Stimulated activated CD8-positive, alpha-beta memory T cell treated with anti-CD3 and anti-CD28 coated beads, Interleukin-7, amount 100 ng/mL, for 1 hour (primary cell): ENCODE data around the gene PLK5.
"Not testable (repeated sequence)": the region's sequence is repeated elsewhere in the genome, so short reads cannot be mapped to it uniquely, and the experiment has no call there.

Source experiments
- DNase-seq, 2 donors: peaks; one replicate each; pipeline ENCODE4 v3.0.0-alpha.2; 2020; ENCODE audit warnings: low read depth in 2 of 2

Gene PLK5

DNA sequence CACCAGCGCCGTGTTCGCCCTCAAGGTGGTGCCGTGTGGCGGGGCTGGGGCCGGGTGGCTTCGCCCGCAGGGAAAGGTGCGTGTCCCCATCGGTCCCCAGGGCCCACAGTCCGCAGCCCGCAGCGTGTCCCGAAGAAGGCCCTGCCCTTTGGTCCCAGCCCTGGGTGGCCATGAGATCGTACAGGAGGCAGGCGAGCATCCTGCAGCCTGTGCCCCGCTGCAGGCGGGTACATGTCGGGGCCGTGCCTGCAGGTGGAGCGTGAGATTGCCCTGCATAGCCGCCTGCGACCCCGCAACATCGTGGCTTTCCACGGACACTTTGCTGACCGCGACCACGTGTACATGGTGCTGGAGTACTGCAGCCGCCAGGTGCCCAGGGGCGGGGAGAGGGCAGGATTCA lies 1.5 kb downstream of the PLK5 start:
- DNase-seq, result no peak

DNA sequence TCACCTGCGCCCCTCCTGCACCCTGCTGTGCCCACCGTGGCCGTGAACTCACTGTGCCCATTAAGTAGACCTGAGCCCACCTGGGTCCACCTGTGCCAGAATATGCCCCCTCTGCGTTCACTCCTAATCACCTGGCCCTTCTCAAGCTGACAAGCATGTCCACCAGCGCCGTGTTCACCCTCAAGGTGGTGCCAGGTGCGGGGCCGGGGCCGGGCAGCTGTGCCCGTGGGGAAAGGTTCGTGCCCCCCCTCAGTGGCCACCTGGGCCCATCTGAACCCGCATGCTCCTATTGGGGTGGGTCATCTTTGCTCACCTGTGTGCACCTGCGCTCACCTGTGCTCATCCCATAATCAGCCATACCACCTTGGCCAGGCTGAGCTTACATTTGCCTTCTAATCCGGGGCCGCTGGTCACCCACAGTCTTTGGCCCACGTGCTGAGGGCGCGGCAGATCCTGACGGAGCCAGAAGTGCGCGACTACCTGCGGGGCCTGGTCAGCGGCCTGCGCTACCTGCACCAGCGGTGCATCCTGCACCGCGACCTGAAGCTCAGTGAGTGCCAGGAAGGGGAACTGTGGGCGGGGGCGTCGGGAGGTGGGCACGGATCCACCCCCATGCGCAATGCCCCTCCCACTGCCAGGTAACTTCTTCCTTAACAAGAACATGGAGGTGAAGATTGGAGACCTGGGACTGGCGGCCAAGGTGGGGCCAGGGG lies 2.3 kb downstream of the PLK5 start:
- no peak for DNase-seq

DNA sequence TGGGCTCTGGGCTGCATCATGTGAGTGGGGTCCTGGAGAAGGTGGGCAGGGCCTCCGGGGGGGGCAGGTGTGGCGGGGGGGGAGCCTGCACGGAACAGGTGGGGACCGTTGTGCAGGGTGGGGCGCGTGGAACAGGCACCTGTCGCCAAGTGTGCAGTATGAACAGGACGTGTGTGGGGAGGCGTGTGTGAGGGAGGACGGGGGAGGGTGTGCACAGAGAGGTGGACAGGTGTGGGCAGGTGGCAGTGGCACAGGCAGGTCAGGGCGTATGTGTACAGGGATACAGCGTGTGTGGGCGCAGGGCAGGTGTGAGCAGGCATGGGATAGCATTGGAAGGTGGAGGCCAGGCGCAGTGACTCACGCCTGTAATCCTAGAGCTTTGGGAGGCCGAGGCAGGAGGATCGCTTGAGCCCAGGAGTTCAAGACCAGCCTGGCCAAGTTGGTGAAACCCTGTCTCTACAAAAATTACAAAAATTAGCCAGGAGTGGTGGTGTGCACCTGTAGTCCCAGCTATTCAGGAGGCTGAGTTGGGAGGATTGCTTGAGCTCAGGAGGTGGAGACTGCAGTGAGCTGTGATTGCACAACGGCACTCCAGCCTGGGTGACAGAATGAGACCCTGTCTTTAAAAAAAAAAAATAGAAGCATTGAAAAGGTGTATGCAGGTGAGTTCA lies 3.2 kb downstream of the PLK5 start:
- no peak for DNase-seq

DNA sequence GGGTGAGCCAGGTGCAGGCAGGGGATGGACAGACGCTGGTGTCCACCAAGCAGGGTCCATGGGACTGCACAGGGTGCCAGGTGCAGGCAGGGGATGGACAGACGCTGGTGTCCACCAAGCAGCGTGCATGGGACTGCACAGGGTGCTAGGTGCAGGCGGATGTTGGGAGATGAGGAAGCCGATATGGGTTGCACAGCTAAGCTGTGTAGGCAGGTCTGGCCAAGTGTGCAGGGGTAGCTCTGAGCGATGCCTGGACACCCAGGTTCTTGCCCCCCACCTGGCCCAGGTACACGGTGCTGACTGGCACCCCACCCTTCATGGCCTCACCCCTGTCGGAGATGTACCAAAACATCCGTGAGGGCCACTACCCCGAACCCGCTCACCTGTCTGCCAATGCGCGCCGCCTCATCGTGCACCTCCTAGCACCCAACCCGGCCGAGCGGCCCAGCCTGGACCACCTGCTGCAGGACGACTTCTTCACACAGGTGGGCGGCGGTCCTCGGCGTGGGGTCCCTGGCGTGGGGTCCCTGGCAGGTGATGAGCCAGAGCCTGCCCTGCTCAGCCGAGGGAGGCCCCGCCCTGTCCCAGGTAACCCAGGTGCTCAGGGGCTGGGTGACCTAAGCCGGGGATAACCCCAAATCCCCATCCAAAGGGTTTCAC lies 3.9 kb downstream of the PLK5 start:
- DNase-seq, result no peak

DNA sequence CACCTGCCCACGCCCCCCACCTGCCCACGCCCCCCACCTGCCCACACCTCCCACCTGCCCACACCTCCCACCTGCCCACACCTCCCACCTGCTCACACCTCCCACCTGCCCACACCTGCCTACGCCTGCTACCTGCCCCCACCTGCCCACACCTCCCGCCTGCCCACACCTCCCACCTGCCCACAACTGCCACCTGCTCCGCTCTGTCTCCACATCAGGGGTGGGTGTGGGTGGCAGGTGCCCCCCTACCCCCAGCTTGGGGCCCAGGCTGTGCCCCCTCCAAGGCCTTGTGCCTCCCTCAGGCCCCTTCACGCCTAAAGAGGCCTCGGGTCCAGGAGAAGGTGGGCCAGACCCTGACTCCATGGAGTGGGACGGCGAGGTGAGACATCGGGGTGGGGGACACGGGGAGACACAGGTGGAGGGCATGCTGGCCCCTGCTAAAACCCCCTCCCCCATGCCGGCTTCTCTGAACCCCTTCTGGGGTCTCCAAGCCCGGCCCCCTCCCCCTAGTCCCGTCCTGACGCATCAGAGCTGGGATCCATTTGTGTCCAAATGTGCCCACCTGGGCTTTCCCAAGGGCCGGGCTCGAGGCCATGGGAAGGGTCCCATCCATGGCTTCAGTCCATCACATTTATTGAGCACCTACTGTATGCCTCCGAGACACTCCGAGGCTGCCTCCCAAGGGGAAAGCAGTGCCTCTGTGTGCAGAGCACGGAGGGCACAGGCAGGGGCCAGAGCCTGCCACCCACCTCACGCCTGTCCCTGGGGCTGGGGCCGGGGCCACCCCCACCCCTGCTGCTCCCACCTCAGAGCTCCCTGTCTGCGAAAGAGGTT lies 4.9 kb downstream of the PLK5 start:
- no peak for DNase-seq

DNA sequence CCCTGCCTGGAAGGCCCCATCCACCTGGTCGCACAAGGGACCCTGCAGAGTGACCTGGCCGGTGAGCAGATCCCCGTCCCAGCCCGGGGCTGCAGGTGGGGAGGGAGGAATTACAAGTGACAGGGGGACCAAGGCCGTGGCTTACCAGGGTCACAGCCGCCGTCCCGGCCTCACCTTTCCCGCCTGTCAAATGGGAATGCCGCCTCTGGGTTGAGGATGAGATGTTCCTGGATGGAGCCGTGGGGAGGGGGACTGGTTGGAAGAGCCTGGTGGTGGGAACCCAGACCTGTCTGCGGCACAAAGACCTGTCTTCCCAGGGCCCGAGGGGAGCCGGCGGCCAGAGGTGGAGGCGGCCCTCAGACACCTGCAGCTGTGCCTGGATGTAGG lies 5.5 kb downstream of the PLK5 start:
- DNase-seq, result no peak

DNA sequence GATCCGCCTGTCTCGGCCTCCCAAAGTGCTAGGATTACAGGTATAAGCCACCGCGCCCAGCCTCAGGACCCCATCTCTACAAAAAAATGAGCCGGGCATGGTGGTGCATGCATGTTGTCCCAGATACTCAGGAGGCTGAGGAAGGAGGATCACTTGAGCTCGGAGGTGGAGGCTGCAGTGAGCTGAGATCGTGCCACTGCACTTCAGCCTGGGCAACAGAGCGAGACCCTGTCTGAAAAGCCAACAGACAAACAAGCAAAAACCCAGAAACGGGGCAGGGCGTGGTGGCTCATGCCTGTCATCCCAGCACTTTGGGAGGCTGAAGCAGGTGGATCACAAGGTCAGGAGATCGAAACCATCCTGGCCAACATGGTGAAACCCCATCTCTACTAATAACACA lies 7.0 kb downstream of the PLK5 start:
- not testable (repeated sequence) for DNase-seq

DNA sequence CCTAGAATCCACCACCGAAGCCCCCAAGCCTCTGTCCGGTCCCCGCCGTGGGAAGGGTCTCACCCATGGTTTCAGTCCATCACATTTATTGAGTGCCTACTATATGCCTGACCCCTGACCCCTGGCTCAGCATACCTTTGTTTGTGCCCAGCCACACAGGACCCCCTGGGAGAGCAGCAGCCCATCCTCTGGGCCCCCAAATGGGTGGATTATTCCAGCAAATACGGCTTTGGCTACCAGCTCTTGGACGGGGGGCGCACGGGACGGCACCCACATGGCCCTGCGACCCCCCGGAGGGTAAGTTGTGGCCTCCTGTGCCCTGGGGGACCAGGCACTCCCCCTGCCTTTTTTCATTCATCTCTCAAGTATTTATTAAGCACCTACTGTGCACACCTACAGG lies 7.7 kb downstream of the PLK5 start:
- DNase-seq, result no peak

DNA sequence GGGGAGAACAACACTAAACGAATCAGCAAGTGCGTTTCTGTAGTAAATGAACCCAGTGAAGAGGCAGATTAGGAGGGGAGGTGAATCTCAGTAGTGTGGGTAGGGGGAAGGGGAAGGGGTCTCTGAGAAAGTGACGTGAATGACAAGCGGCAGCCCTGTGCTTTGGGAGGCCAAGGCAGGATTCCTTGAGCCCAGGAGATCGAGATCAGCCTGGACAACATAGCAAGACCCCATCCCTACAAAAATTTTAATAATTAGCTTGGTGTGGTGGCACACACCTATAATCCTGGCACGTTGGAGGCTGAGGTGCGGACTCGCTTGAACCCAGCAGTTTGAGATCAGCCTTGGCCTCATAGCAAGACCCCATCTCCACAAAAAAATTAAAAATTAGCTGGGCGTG lies 8.1 kb downstream of the PLK5 start:
- no peak for DNase-seq

DNA sequence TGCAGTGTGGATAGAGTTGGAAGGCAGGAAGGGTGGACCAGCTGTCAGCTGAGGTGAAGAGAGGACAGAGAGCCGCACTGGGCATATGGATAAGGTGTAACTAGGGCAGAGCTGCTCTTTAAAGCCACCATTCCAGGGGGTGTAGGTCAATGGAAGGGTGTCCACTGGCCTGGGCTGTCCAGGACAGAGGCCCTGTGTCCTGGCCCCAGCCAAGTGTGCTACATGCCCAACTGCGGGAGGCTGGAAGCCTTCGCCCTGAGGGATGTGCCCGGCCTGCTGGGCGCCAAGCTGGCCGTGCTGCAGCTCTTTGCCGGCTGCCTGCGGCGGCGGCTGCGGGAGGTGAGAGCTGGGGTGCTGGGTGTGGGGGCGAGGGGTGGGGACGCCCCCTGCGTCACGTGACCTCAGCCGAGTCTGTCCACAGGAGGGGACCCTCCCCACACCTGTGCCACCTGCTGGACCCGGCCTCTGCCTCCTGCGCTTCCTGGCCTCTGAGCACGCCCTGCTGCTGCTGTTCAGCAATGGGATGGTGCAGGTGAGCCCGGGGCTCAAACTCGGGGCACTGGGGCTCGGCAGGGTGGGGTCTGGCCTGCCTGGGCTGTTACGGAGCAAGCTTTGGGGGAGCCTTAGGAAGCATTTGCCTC lies 9.8 kb downstream of the PLK5 start:
- no peak for DNase-seq

DNA sequence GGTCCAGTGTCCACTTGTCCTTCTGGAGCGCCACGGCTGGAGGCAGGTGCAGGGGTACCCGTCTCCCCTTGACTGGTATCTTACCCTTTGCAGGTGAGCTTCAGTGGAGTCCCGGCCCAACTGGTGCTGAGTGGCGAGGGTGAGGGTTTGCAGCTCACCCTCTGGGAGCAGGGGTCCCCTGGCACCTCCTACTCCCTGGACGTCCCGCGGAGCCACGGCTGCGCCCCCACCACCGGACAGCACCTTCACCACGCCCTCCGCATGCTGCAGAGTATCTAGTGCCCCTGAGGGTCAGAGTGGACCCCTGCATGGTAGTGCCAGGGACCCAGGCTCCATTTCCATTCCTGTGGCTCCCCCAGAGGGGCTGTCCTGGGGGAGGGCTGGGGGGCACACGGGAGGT lies 11.1 kb downstream of the PLK5 start:
- no peak for DNase-seq

DNA sequence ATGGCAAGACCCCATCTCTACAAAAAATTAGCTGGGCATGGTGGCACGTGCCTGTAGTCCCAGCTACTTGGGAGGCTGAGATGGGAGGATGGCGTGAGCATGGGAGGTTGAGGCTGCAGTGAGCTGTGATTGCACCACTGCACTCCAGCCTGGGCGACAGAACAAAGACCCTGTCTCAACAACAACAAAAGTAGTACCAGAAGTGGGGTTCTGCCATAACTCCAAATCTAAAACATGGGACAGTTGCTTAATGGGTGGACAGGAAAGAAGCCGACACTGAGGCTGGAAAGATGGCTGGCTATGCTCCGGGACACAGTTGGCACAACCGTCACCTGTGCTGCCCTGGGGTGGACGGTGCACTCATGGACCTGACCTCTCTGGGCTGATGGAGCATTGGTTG lies 11.8 kb downstream of the PLK5 start:
- DNase-seq, result not testable (repeated sequence)

DNA sequence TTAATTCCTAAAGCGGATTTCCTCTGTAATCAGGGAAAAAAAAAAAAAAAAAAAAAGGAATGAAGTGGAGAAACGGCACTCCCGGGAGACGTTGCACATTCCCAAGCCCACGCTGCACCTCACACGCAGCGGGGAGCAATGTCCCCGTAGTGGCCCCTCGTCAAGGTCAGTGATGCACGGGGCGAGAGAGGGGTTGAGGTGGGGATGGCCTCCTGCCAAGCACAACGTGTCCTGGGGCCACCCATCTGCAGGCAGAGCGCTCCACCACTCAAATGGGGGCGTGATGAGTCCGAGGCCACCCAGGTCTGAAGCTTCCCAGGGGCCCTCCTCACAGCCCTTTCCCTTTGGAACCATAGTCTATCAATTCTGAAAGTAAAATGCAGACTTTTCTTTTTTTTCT lies 15.1 kb downstream of the PLK5 start:
- DNase-seq, result no peak

DNA sequence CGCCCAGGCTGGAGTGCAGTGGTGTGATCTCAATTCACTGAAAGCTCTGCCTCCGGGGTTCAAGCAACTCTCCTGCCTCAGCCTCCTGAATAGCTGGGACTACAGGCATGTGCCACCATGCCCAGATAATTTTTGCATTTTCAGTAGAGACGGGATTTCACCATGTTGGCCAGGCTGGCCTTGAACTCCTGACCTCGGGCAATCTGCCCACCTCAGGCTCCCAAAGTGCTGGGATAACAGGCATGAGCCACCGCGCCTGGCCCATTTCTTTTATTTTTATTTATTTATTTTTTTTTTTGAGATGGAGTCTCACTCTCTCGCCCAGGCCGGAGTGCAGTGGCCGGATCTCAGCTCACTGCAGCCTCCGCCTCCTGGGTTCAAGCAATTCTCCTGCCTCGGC lies 15.9 kb downstream of the PLK5 start:
- not testable (repeated sequence) for DNase-seq

DNA sequence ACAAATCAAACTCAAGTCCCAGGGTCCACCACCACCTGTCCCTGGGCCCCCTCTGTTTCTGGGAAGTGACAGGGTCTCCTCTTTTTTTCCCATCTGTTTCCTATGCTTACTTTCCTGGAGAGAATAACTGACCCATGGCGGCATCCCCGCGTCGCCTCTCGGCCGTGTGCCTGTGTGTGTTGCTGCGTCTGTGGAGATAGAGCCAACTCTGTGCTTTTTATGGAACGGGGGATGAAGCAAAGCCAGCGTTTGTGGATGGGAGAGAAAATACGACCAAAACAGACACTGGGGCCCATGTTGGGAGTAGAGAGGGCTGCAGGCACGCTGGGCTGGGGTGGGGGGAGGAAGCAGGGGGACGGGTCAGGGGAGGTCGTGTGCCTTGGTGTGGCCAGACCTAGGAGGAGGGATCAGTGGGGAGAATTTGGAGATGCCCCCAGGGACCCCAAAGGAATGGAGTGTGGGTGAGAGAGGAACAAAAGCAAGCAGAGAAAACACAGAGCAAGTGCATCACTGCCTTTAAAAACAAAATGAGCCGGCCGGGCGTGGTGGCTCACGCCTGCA lies 16.6 kb downstream of the PLK5 start:
- no peak for DNase-seq

DNA sequence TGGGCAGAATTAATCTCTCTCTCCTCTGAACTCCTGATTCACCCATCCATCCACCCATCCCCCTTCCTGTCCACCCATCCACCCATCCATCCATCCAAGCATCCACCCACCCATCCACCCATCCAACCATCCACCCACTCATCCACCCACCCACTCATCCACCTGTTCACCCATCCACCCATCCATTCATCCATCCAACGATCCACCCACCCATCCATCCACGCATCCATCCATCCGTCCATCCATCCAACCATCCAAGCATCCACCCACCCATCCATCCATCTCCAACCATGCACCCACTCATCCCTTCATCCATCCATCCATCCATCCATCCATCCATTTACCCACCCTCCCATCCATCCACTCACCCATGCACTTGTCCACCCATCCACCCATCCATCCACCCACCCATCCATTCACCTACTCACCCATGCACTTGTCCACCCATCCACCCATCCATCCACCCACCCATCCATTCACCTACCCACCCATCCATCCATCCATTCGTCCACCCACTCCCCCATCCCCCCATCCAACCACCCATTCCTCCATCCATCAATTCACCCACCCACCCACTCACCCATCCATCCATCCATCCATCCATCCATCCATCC lies 25.6 kb downstream of the PLK5 start:
- no peak for DNase-seq

DNA sequence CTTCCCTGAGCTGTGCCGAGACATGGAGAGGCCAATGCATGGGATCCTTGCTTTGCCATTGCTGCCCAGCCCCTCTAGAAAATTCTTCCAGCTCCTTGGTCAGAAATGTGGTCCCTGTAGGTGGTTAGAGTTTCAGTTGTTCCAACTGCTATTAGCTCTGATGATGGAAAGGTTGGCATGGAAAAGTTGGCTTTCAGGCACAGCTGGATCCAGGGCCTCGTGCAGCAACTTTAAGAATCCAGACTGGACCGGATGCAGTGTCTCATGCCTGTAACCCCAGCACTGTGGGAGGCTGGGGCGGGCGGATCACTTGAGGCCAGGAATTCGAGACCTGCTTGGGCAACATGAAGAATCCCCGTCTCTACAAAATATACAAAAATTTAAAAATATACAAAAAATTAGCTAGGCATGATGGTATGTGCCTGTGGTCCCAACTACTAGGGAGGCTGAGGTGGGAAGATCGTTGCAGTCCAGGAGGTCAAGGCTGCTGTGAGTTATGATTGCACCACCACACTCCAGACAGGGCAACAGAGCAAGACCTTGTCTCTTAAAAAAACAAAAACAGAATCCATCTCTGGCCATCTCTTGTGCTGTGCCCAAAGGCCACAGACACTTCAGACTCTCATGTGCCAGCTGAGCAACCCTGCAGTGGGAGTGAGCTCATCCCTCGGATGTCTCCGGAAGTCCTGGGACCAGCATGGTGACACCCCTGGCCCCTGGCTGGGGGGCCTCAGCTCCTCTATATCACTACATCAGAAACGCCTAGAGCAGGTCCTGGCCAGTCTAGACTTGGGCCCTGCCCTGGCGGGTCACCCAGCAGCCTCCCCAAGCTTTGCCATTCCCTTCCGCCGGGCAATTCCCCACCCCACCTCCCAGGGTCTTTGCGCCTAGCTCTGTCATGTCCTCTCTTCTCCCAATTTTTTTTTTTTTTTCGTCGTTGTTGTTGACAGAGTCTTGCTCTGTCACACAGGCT lies 27.5 kb downstream of the PLK5 start:
- DNase-seq, result no peak

DNA sequence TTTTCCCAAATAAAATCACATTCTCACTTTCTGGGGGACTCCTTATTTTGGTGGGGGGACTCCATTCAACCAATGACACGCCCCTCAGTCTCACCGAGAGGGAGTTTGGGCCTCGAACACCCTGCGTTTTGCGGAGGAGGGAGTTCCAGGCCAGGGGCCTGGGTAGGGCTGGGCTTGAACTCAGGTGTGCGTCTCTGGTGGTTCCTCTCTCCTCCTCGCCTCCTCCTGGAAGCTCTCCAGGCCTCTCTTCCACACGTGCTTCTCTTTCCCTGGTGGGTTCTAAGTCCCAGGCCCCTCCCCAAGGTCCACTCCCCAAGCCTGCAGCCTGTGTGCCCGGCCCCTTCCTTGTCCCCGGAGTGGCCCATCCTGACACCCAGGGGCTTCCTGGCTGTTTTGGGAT lies 29.5 kb downstream of the PLK5 start:
- DNase-seq, result no peak

DNA sequence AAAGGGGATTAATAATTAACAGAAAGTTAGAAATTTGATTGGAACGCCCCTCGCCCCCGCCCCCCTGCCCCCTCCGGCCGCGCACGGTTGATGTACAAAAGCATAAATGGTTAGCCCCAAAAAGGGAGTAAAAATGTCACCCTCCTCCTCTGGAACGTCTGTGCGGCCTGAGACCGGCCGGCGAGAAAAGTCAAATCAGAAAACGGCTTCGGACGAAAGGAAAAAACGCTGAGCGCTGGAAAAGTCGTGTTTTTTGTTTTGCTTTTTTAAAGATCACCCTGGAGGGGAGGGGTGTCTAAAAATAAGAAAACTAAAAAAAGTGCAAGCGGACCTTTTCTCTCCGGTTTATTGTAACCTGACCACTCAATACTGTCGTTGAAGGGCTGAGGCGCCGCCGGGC lies 31.1 kb downstream of the PLK5 start:
- DNase-seq, result no peak
